Measurements from ENCODE around the gene KCMF1. TPM values are rescaled to one million over a fixed set of nuclear protein-coding genes. Genes with fewer than 3 reads are reported as not detected.
A peak's percentile ranks its signal among the peaks of the same experiment; 100 is the strongest.

Gene KCMF1
- total and polyA plus RNA-seq, 10 of the 15 experiments (the other 5 are each of a cell fraction or from before 2014, with no cell fraction given): 8.4 to 124 (median 43.0) TPM

DNA sequence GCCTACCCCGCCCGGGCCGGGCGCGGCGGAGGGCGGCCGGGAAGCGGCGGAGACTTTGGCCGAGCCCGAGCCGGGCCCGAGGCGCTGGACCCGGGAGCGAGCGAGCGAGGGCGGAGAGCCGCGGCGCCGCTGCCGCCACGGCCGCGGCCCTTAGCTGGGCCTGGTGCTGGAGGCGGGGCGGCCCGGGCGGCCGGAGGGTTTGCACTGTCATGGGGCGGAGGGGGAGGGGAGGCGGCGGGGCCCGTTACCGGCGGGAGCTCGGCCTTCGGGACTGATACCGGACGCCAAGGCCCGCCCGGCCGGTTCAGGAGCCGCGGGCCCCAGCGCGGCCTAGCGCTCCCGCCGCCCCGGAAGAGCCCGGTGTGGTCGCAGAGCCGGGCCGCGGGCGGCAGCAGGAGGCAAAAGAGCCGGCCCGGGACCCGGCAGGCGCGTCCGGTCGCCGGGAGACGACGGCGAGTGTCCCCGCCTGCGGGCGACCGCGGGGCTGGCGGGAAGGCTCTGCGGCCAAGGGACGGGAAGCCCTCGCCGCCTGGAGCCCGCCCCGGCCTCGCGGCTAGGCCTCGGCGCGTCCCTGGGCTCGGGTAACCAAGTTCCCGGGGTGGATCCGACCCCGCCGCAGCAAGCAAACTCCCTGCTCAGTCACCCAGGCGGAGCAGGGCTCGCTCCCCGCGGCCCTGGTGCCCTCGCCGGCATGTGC is 697 bp downstream of the KCMF1 start (continued):
- TF ChIP-seq, protein P1, sequence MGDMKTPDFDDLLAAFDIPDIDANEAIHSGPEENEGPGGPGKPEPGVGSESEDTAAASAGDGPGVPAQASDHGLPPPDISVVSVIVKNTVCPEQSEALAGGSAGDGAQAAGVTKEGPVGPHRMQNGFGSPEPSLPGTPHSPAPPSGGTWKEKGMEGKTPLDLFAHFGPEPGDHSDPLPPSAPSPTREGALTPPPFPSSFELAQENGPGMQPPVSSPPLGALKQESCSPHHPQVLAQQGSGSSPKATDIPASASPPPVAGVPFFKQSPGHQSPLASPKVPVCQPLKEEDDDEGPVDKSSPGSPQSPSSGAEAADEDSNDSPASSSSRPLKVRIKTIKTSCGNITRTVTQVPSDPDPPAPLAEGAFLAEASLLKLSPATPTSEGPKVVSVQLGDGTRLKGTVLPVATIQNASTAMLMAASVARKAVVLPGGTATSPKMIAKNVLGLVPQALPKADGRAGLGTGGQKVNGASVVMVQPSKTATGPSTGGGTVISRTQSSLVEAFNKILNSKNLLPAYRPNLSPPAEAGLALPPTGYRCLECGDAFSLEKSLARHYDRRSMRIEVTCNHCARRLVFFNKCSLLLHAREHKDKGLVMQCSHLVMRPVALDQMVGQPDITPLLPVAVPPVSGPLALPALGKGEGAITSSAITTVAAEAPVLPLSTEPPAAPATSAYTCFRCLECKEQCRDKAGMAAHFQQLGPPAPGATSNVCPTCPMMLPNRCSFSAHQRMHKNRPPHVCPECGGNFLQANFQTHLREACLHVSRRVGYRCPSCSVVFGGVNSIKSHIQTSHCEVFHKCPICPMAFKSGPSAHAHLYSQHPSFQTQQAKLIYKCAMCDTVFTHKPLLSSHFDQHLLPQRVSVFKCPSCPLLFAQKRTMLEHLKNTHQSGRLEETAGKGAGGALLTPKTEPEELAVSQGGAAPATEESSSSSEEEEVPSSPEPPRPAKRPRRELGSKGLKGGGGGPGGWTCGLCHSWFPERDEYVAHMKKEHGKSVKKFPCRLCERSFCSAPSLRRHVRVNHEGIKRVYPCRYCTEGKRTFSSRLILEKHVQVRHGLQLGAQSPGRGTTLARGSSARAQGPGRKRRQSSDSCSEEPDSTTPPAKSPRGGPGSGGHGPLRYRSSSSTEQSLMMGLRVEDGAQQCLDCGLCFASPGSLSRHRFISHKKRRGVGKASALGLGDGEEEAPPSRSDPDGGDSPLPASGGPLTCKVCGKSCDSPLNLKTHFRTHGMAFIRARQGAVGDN (IDR thresholded peaks at IDR 0.05): peak; percentile 50
- TF ChIP-seq, protein P2, sequence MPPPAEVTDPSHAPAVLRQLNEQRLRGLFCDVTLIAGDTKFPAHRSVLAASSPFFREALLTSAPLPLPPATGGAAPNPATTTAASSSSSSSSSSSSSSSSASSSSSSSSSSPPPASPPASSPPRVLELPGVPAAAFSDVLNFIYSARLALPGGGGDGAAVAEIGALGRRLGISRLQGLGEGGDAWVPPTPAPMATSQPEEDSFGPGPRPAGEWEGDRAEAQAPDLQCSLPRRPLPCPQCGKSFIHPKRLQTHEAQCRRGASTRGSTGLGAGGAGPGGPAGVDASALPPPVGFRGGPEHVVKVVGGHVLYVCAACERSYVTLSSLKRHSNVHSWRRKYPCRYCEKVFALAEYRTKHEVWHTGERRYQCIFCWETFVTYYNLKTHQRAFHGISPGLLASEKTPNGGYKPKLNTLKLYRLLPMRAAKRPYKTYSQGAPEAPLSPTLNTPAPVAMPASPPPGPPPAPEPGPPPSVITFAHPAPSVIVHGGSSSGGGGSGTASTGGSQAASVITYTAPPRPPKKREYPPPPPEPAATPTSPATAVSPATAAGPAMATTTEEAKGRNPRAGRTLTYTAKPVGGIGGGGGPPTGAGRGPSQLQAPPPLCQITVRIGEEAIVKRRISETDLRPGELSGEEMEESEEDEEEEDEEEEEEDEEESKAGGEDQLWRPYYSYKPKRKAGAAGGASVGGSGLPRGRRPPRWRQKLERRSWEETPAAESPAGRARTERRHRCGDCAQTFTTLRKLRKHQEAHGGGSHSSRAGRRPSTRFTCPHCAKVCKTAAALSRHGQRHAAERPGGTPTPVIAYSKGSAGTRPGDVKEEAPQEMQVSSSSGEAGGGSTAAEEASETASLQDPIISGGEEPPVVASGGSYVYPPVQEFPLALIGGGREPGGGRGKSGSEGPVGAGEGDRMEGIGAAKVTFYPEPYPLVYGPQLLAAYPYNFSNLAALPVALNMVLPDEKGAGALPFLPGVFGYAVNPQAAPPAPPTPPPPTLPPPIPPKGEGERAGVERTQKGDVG (CRISPR knock-in tag; IDR thresholded peaks at IDR 0.05): no peak
- TF ChIP-seq RUNX3 (IDR thresholded peaks at IDR 0.05; ENCODE audit: low read length) (peak; percentile 40; the same call in 1 of the 2 replicates), SIX5 (IDR thresholded peaks at IDR 0.05; ENCODE audit: low read depth, low read length, severe bottlenecking) (no peak), KLF5 (IDR thresholded peaks at IDR 0.05; ENCODE audit: partially characterized antibody) (no peak), TBL1XR1 (IDR thresholded peaks at IDR 0.05; ENCODE audit: low read depth, low read length) (no peak), NFYA (IDR thresholded peaks at IDR 0.05; ENCODE audit: borderline replicate concordance, low read depth, low read length) (no peak), ATF7 (IDR thresholded peaks at IDR 0.05; ENCODE audit: low read depth) (no peak), RCOR1 (conservative IDR thresholded peaks at IDR 0.05; ENCODE audit: low read depth, low read length) (no peak), RELA (IDR thresholded peaks at IDR 0.05; ENCODE audit: borderline replicate concordance, partially characterized antibody) (no peak), RBBP5 (conservative IDR thresholded peaks at IDR 0.05) (no peak), CBFB (IDR thresholded peaks at IDR 0.05; ENCODE audit: low read depth) (no peak), STAT3 (IDR thresholded peaks at IDR 0.05; ENCODE audit: low read depth, low read length) (no peak), FOXM1 (IDR thresholded peaks at IDR 0.05; ENCODE audit: low read depth, low read length) (no peak), EED (IDR thresholded peaks at IDR 0.05; ENCODE audit: low read depth) (no peak)
- TF ChIP-seq, protein P3, sequence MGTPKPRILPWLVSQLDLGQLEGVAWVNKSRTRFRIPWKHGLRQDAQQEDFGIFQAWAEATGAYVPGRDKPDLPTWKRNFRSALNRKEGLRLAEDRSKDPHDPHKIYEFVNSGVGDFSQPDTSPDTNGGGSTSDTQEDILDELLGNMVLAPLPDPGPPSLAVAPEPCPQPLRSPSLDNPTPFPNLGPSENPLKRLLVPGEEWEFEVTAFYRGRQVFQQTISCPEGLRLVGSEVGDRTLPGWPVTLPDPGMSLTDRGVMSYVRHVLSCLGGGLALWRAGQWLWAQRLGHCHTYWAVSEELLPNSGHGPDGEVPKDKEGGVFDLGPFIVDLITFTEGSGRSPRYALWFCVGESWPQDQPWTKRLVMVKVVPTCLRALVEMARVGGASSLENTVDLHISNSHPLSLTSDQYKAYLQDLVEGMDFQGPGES (IDR thresholded peaks at IDR 0.05): no peak
- TF ChIP-seq, protein P4, sequence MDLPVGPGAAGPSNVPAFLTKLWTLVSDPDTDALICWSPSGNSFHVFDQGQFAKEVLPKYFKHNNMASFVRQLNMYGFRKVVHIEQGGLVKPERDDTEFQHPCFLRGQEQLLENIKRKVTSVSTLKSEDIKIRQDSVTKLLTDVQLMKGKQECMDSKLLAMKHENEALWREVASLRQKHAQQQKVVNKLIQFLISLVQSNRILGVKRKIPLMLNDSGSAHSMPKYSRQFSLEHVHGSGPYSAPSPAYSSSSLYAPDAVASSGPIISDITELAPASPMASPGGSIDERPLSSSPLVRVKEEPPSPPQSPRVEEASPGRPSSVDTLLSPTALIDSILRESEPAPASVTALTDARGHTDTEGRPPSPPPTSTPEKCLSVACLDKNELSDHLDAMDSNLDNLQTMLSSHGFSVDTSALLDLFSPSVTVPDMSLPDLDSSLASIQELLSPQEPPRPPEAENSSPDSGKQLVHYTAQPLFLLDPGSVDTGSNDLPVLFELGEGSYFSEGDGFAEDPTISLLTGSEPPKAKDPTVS (IDR thresholded peaks at IDR 0.05; ENCODE audit: low read depth, low read length): no peak
- TF ChIP-seq, protein P5, sequence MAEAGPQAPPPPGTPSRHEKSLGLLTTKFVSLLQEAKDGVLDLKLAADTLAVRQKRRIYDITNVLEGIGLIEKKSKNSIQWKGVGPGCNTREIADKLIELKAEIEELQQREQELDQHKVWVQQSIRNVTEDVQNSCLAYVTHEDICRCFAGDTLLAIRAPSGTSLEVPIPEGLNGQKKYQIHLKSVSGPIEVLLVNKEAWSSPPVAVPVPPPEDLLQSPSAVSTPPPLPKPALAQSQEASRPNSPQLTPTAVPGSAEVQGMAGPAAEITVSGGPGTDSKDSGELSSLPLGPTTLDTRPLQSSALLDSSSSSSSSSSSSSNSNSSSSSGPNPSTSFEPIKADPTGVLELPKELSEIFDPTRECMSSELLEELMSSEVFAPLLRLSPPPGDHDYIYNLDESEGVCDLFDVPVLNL (IDR thresholded peaks at IDR 0.05; ENCODE audit: low read depth, low read length): no peak
